ENCODE results near the gene SLC35E4. TPM values are rescaled to one million over a fixed set of nuclear protein-coding genes. Genes with fewer than 3 reads are reported as not detected.
A peak's percentile ranks its signal among the peaks of the same experiment; 100 is the strongest.

Gene SLC35E4
- total and polyA plus RNA-seq, 2 experiments from 2014 or later = 1.4 to 5.5 TPM

DNA sequence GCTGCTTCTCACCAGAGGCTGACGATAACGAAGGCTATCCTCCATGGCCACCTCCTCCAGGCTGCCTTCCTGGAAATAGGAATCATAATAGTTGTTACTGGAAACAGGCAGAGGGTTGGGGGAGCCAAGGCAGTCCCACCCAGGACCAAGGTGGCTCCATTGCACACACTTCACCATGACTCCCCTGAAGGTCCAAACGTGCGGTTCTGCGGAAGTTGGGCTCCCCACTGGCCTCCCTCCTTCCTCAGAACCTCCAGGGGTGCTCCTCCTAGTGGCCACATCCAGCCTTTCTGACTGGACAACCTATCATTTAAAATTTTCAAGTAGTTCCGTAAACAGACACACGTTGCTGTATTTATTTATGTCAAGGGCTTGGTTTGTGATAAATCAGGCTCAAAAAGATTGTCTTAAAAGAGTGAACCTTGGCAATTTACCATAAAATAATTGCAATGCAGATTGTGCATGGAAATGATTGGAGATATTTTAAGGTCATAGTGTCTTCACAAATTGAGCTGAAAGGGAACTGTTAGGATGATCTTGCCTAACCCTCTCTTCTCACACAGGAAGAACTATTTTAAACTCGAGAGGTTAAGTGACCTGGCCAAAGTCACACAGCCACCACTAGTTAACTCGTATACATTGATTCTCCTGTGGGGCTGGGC is 30.0 kb upstream of the SLC35E4 start:
- WGBS (ENCODE audit: low lambda C conversion rate, missing lambda C conversion rate) = 43% methylated on average over 9 of the region's 9 CpGs
- H3K4me3 ChIP-seq = no peak overlapping the region
- peak; percentile 65 for DNase-seq (ENCODE audit: low spot score)
- peaks cover 39% of the 10 kb centered on the region for H3K4me1 ChIP-seq (ENCODE audit: insufficient read depth)
- no peaks in the 10 kb centered on the region for H3K36me3 ChIP-seq (replicated peaks; ENCODE audit: insufficient read depth, low read depth)
- no peaks in the 10 kb centered on the region for H3K9me3 ChIP-seq (ENCODE audit: low read depth)
- no peaks in the 10 kb centered on the region for H4K20me1 ChIP-seq (ENCODE audit: insufficient read depth, poor library complexity, severe bottlenecking)
- peak overlapping the region; percentile 97 for H3K27ac ChIP-seq
- peak overlapping the region; percentile 97 for H3K4me2 ChIP-seq
- H3K27me3 ChIP-seq = no peaks in the 10 kb centered on the region
- TF ChIP-seq EZH2phosphoT487 (IDR thresholded peaks at IDR 0.05; ENCODE audit: low read depth, severe bottlenecking, unreplicated experiment) = no peak
- no peak for TF ChIP-seq EZH2 (IDR thresholded peaks at IDR 0.05; ENCODE audit: borderline replicate concordance)
- TF ChIP-seq, protein P1, sequence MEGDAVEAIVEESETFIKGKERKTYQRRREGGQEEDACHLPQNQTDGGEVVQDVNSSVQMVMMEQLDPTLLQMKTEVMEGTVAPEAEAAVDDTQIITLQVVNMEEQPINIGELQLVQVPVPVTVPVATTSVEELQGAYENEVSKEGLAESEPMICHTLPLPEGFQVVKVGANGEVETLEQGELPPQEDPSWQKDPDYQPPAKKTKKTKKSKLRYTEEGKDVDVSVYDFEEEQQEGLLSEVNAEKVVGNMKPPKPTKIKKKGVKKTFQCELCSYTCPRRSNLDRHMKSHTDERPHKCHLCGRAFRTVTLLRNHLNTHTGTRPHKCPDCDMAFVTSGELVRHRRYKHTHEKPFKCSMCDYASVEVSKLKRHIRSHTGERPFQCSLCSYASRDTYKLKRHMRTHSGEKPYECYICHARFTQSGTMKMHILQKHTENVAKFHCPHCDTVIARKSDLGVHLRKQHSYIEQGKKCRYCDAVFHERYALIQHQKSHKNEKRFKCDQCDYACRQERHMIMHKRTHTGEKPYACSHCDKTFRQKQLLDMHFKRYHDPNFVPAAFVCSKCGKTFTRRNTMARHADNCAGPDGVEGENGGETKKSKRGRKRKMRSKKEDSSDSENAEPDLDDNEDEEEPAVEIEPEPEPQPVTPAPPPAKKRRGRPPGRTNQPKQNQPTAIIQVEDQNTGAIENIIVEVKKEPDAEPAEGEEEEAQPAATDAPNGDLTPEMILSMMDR (IDR thresholded peaks at IDR 0.05; ENCODE audit: poor library complexity) = peak; percentile 67
- H2AFZ ChIP-seq = peak overlapping the region; percentile 99
- no peaks in the 10 kb centered on the region for H3K9me2 ChIP-seq (replicated peaks; ENCODE audit: insufficient read depth)
- H3K79me2 ChIP-seq = peaks cover 3% of the 10 kb centered on the region

DNA sequence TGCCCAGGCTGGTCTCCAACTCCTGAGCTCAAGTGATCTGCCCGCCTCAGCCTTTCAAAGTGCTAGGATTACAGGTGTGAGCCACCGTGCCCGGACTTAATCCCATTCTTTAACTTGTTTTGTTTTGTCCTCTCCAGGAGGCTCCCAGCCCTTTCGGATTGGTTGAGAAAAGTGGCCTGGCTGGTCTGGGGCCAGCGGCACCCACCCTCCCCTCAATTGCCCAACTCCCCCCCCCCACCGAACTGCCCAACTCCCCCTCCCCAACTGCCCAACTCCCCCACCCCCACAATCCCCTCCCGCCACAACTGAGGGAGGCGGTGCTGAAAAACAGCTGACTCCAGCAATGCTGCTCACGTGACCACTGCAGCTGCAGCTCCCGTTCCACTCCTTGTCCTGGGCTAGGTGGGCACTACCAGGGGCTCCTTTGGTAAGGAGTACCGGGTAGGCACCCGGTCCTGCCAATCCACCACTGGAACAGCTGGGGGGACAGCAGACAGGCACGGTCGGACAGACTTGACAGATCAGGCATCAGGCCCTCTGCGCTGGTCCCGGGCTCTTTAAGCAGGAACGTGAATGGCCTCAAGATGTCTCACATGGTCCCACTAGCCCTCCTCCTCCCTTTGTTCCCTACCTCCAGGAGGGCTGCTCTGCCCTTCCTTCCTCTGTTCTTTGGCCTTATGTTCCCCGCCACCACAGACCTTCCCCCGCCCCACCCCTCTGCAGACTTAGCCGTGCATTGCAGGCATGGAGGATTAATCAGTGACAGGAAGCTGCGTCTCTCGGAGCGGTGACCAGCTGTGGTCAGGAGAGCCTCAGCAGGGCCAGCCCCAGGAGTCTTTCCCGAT is 28.9 kb upstream of the SLC35E4 start, which contains the start of gene TCN2:
TCN2 (plus strand) TSS at position 720 of the 845 bp plus-strand sequence. CDS start 158 bp downstream, outside the sequence.
- H3K4me2 ChIP-seq = peak within 1 kb of the TSS; percentile 97
- H3K9me2 ChIP-seq (replicated peaks; ENCODE audit: insufficient read depth) = no peaks in the 10 kb centered on the region
- peak within 1 kb of the TSS; percentile 57 for H3K4me3 ChIP-seq
- no peaks in the 10 kb centered on the region for H3K36me3 ChIP-seq (replicated peaks; ENCODE audit: insufficient read depth, low read depth)
- no peaks in the 10 kb centered on the region for H4K20me1 ChIP-seq (ENCODE audit: insufficient read depth, poor library complexity, severe bottlenecking)
- peak; percentile 88 for DNase-seq (ENCODE audit: low spot score)
- peaks cover 3% of the 10 kb centered on the region for H3K79me2 ChIP-seq
- TF ChIP-seq, protein P1 (IDR thresholded peaks at IDR 0.05; ENCODE audit: poor library complexity) = peak; percentile 2
- no peak for TF ChIP-seq EZH2phosphoT487 (IDR thresholded peaks at IDR 0.05; ENCODE audit: low read depth, severe bottlenecking, unreplicated experiment)
- no peak for TF ChIP-seq EZH2 (IDR thresholded peaks at IDR 0.05; ENCODE audit: borderline replicate concordance)
- peak within 1 kb of the TSS; percentile 97 for H3K27ac ChIP-seq
- H3K4me1 ChIP-seq (ENCODE audit: insufficient read depth) = peaks cover 39% of the 10 kb centered on the region
- peak within 1 kb of the TSS; percentile 99 for H2AFZ ChIP-seq
- 6% methylated on average over 20 of the region's 24 CpGs for WGBS (ENCODE audit: low lambda C conversion rate, missing lambda C conversion rate)
- no peaks in the 10 kb centered on the region for H3K9me3 ChIP-seq (ENCODE audit: low read depth)
- H3K27me3 ChIP-seq = no peaks in the 10 kb centered on the region

DNA sequence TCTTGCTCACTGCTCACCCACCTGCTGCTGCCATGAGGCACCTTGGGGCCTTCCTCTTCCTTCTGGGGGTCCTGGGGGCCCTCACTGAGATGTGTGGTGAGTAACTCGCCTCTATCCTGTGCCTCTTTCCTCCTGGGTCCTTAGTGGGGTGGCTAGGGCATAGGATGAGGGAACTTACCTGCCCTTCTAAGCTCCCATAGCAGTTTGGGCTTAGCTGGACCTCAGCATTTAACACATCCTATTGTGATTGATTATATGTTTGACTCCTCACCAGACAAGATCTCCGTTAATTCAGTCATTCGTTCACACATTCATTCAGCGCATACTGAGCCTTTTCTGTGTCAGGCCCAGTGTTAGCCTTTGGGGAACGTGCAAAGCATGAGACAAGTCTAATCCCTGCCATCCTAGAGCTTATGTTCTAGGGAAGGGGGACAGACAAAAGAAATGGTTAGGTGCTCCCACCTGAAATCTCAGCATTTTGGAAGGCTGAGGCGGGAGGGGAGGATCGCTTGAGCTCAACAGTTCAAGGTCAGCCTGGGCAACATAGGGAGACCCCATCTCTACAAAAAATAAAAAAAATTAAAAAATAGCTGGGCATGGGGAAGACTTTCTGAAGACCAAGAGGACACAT is 28.2 kb upstream of the SLC35E4 start:
- H3K27me3 ChIP-seq = no peaks in the 10 kb centered on the region
- 73% methylated on average over 7 of the region's 7 CpGs for WGBS (ENCODE audit: low lambda C conversion rate, missing lambda C conversion rate)
- H3K4me2 ChIP-seq = peak overlapping the region; percentile 97
- no peaks in the 10 kb centered on the region for H4K20me1 ChIP-seq (ENCODE audit: insufficient read depth, poor library complexity, severe bottlenecking)
- peaks cover 39% of the 10 kb centered on the region for H3K4me1 ChIP-seq (ENCODE audit: insufficient read depth)
- peak overlapping the region; percentile 97 for H3K27ac ChIP-seq
- no peaks in the 10 kb centered on the region for H3K9me2 ChIP-seq (replicated peaks; ENCODE audit: insufficient read depth)
- peak overlapping the region; percentile 57 for H3K4me3 ChIP-seq
- peak overlapping the region; percentile 99 for H2AFZ ChIP-seq
- H3K36me3 ChIP-seq (replicated peaks; ENCODE audit: insufficient read depth, low read depth) = no peaks in the 10 kb centered on the region
- DNase-seq (ENCODE audit: low spot score) = no peak
- TF ChIP-seq EZH2 (IDR thresholded peaks at IDR 0.05; ENCODE audit: borderline replicate concordance) = no peak
- TF ChIP-seq, protein P1 (IDR thresholded peaks at IDR 0.05; ENCODE audit: poor library complexity) = no peak
- no peak for TF ChIP-seq EZH2phosphoT487 (IDR thresholded peaks at IDR 0.05; ENCODE audit: low read depth, severe bottlenecking, unreplicated experiment)
- H3K9me3 ChIP-seq (ENCODE audit: low read depth) = no peaks in the 10 kb centered on the region
- H3K79me2 ChIP-seq = peaks cover 3% of the 10 kb centered on the region

All from hepatocyte (in vitro differentiated cells).